NCI-H345 (cell line): ENCODE data around the gene TMEM205.
"Not testable (repeated sequence)": the region's sequence is repeated elsewhere in the genome, so short reads cannot be mapped to it uniquely, and the experiment has no call there.

Source experiments
- DNase-seq: peaks from one replicate; lab custom pipeline; 2025; lab: John Stamatoyannopoulos, UW

Gene TMEM205

GRCh38 chr19:11339254-11340098 lies 6.6 kb downstream of the TMEM205 start, which contains the start of gene RAB3D:
Gene RAB3D, minus strand, starts transcription at chr19:11339657. Its CDS starts 2,258 bp downstream, at chr19:11337399.
- no peak for DNase-seq

GRCh38 chr19:11338569-11339253 lies 7.4 kb downstream of the TMEM205 start:
- DNase-seq, result no peak

DNA sequence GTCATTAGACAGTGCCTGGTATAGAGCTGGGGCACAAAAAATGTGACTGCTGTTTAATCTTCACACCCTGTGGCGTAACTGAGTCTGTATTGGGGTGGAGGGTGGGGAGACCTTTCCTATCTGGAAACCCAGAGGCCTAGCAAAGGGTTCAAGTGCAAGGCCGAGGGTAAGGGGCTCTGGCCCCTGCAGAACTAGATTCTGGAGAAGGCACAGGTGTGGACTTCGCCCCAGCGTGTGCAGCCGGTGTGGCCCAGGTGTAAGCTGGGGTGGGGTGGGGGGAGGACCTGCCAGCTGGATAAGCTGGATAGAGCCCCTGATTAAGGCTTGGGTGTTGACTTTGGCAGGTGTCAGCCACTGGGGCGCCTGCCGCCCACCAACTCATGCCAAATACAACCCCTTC lies 7.9 kb downstream of the TMEM205 start:
- no peak for DNase-seq

DNA sequence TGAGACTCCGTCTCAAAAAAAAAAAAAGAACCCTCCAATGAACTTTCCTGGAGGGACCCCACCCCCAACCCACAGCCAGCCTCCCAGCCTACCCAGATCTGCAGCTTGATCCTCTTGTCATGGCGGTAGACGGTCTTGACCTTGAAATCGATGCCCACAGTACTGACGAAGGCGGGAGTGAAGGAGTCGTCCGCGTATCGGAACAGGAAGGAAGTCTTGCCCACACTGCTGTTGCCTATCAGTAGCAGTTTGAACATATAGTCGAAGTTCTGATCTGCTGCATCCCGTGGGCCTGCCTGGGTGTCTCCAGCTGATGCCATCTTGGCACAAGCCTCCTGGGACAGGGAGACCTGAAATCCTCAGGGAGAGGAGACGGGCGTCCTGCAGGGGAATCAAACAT lies 9.0 kb downstream of the TMEM205 start:
- DNase-seq, result no peak

- no peak for DNase-seq
These were observed 10.5 kb downstream of the TMEM205 start for GRCh38 chr19:11335449-11336146.

DNA sequence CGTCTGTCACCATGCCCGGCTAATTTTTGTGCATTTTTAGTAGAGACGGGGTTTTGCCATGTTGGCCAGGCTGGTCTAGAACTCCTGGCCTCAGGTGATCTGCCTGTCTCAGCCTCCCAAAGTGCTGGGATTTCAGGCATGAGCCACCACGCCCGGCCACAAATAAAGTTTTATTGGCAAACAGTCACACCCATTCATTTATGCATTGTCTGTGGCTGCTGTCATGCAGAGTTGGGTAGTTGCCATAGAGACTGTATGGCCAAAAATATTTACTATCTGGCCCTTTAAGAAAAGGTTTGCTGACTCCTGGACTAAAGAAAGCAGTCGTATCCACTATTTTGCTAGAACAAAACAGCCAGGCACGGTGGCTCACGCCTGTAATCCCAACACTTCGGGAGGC lies 12.2 kb downstream of the TMEM205 start:
- not testable (repeated sequence) for DNase-seq

GRCh38 chr19:11332822-11333221 lies 13.2 kb downstream of the TMEM205 start:
- no peak for DNase-seq

GRCh38 chr19:11331502-11331901 lies 14.6 kb downstream of the TMEM205 start:
- no peak for DNase-seq

DNA sequence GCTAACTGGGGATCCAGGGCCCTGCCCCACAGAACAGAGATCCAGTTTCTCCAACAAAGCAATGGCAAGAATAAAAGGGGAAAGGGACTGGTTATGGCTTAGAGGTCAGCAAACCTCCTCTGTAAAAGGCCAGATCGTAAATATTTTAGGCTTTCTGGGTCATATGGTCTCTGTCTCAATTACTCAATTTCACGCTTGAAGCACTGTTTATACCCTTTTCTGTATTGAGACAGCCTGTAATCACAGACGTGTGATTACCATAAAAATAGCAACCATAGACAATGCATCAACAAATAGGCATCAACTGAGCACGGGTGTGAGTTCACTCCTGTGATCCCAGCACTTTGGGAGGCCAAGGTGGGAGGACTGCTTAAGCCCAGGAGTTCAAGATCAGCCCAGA lies 15.9 kb downstream of the TMEM205 start:
- DNase-seq, result no peak

- no peak for DNase-seq
These were observed 20.5 kb downstream of the TMEM205 start for GRCh38 chr19:11325544-11325943.

- DNase-seq, result no peak
These were observed 21.2 kb downstream of the TMEM205 start for GRCh38 chr19:11324748-11325389.

GRCh38 chr19:11324079-11324661 lies 21.9 kb downstream of the TMEM205 start:
- no peak for DNase-seq

- no peak for DNase-seq
These were observed 22.4 kb downstream of the TMEM205 start for GRCh38 chr19:11323601-11324078.

- no peak for DNase-seq
These were observed 23.6 kb downstream of the TMEM205 start for GRCh38 chr19:11322269-11323024.

- DNase-seq, result no peak
These were observed 24.6 kb downstream of the TMEM205 start for GRCh38 chr19:11321191-11322126.

GRCh38 chr19:11320278-11320995 lies 25.6 kb downstream of the TMEM205 start:
- DNase-seq, result not testable (repeated sequence)

DNA sequence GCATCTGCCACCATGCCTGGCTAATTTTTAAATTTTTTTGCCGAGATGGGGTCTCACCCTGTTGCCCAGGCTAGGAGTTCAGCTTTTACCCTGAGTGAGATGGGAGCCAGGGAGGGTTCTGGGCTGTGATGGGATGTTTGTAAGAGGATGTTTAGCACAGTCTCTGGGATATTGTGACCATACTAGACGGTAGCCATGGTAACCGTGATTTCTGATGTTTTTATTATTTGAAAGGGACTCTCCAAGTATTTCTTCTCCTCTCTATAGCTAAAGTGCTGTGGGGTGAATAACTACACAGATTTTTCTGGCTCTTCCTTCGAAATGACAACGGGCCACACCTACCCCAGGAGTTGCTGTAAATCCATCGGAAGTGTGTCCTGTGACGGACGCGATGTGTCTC lies 39.7 kb downstream of the TMEM205 start:
- DNase-seq, result no peak

DNA sequence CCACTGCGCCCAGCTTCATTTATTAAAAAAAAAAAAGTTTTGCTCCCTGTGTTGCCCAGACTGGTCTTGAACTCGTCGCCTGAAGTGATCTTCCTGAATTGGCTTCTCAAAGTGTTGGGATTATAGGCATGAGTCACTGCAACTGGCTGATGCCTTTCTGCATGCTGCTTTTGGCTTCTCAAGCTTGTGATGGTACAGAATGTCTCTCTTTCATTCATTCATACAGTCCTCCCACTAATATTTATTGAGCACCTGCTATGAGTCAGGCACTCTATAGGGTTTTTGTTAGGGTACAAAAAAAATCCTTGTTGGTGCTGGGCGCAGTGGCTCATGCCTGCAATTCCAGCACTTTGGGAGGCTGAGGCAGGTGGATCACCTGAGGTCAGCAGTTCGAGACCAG lies 41.1 kb downstream of the TMEM205 start:
- no peak for DNase-seq

DNA sequence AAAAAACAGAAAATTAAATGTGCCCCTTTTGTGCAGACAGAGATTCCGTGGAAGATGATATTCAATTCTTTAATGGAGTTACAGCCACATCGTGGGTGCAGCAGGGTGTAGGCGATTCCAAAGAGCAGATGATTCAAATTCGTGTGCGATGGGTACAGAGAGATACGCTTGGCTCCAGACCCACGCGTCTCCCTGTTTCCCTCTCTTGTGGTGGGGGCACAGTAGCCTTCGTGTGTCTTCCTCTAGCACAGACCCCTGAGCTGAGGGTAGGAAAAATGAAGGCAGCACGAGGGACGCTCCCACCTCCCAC lies 45.3 kb downstream of the TMEM205 start:
- no peak for DNase-seq
